Left kidney (tissue), 2 donors: Measurements from ENCODE around the gene HACL1. TPM values are rescaled to one million over a fixed set of nuclear protein-coding genes. Genes with fewer than 3 reads are reported as not detected.
"Not testable (repeated sequence)": the region's sequence is repeated elsewhere in the genome, so short reads cannot be mapped to it uniquely, and the experiment has no call there.

Experiments used
- DNase-seq: peaks from one replicate; pipeline ENCODE4 v3.0.0-alpha.2; 2013
- polyA plus RNA-seq: library from polyadenylated mRNA; unstranded; fragments of 120-200 nt; gene quantifications from one replicate; pipeline ENCODE4 v1.2.1, GENCODE V29; 2013; ENCODE audit not compliant: insufficient read length

Gene HACL1
- polyA plus RNA-seq, 1 donor = 27.2 TPM

GRCh38 chr3:15581471-15582394 is 19.6 kb downstream of the HACL1 start:
- DNase-seq = no peak

GRCh38 chr3:15579051-15579450 is 22.3 kb downstream of the HACL1 start:
- no peak for DNase-seq

GRCh38 chr3:15578289-15578867 is 23.0 kb downstream of the HACL1 start:
- DNase-seq = no peak

GRCh38 chr3:15576475-15576874 is 24.9 kb downstream of the HACL1 start:
- DNase-seq = no peak

- DNase-seq = no peak
Observed at GRCh38 chr3:15575446-15575845, 25.9 kb downstream of the HACL1 start.

- no peak for DNase-seq
Observed at GRCh38 chr3:15572138-15572537, 29.2 kb downstream of the HACL1 start.

- DNase-seq = no peak
Observed at GRCh38 chr3:15563190-15563589, 38.2 kb downstream of the HACL1 start.

- no peak for DNase-seq
Observed at GRCh38 chr3:15562560-15562959, 38.8 kb downstream of the HACL1 start.

GRCh38 chr3:15558581-15558980 is 42.8 kb downstream of the HACL1 start:
- no peak for DNase-seq

- peak; percentile 38 for DNase-seq
Observed at GRCh38 chr3:15557511-15557946, 43.8 kb downstream of the HACL1 start.

GRCh38 chr3:15556512-15556911 is 44.9 kb downstream of the HACL1 start:
- DNase-seq = no peak

- DNase-seq = no peak
Observed at GRCh38 chr3:15553749-15554148, 47.6 kb downstream of the HACL1 start.

GRCh38 chr3:15551902-15552301 is 49.5 kb downstream of the HACL1 start:
- no peak for DNase-seq

GRCh38 chr3:15549846-15550245 is 51.5 kb downstream of the HACL1 start:
- DNase-seq = no peak

GRCh38 chr3:15542614-15543013 is 58.8 kb downstream of the HACL1 start:
- DNase-seq = no peak

GRCh38 chr3:15541371-15541770 is 60.0 kb downstream of the HACL1 start:
- no peak for DNase-seq

GRCh38 chr3:15539066-15539465 is 62.3 kb downstream of the HACL1 start:
- no peak for DNase-seq

GRCh38 chr3:15538345-15538744 is 63.0 kb downstream of the HACL1 start:
- no peak for DNase-seq

- DNase-seq = no peak
Observed at GRCh38 chr3:15536856-15537255, 64.5 kb downstream of the HACL1 start.

GRCh38 chr3:15535732-15536131 is 65.6 kb downstream of the HACL1 start:
- DNase-seq = no peak

GRCh38 chr3:15532614-15533013 is 68.8 kb downstream of the HACL1 start:
- DNase-seq = not testable (repeated sequence)

GRCh38 chr3:15531346-15531745 is 70.0 kb downstream of the HACL1 start:
- DNase-seq = no peak

- no peak for DNase-seq
Observed at GRCh38 chr3:15528854-15529537, 72.4 kb downstream of the HACL1 start.
